Heart left ventricle (tissue), 16 donors: ENCODE data around the gene AFMID. TPM values are rescaled to one million over a fixed set of nuclear protein-coding genes. Genes with fewer than 3 reads are reported as not detected.

Source experiments
- ATAC-seq, 4 donors: fragments of 200-7000 bp; cut with Tn5 transposase; one replicate each; pipeline ENCODE4 v1.9.1; 2020 to 2022; ENCODE audit warnings: moderate library complexity in 4 of 4, mild to moderate bottlenecking in 3 of 4, moderate number of reproducible peaks in 1 of 4
- DNase-seq, 5 donors: peaks; one replicate each; pipeline ENCODE4 v3.0.0-alpha.2; 2020
- H3K27ac ChIP-seq, 12 donors: fragments of 200-600 bp; sonication (generic) in 4 of 12; one replicate each; pipeline versions ENCODE4 v1.5.0 to v1.8.0; 2016 to 2022; ENCODE audit warnings: mild to moderate bottlenecking in 2 of 12
- H3K27me3 ChIP-seq, 9 donors: fragments of 200-600 bp; sonication (generic) in 2 of 9; one replicate each; pipeline versions ENCODE4 v1.5.1 to v1.8.0; 2016 to 2022; ENCODE audit warnings: mild to moderate bottlenecking in 3 of 9
- H3K36me3 ChIP-seq, 9 donors: fragments of 200-600 bp; sonication (generic) in 2 of 9; one replicate each; pipeline versions ENCODE4 v1.5.0 to v1.8.0; 2018 to 2022; ENCODE audit warnings: mild to moderate bottlenecking in 2 of 9
- H3K4me1 ChIP-seq, 12 donors: fragments of 200-600 bp; sonication (generic) in 4 of 12; one replicate each; pipeline versions ENCODE4 v1.5.0 to v1.8.0; 2016 to 2022; ENCODE audit warnings: mild to moderate bottlenecking in 3 of 12
- H3K4me3 ChIP-seq, 12 donors: fragments of 200-600 bp; sonication (generic) in 4 of 12; one replicate each; pipeline versions ENCODE4 v1.5.0 to v1.8.0; 2017 to 2022; ENCODE audit warnings: mild to moderate bottlenecking in 9 of 12, moderate library complexity in 4 of 12
- H3K9me3 ChIP-seq, 12 donors: fragments of 200-600 bp; sonication (generic) in 4 of 12; one replicate each; pipeline versions ENCODE4 v1.5.0 to v1.8.0; 2016 to 2022; ENCODE audit warnings: mild to moderate bottlenecking in 1 of 12
- CTCF ChIP-seq, 12 donors: fragments of 200-600 bp; sonication (generic) in 4 of 12; IDR thresholded peaks; one replicate each; pipeline versions ENCODE4 v1.5.0 to v1.8.0; 2018 to 2022; ENCODE audit warnings: antibody characterized with exemption in 12 of 12, mild to moderate bottlenecking in 5 of 12
- POLR2A ChIP-seq, 2 donors: fragments of 450-650 bp; IDR thresholded peaks; one replicate each; pipeline ENCODE4 v1.6.1; 2017; ENCODE audit warnings: antibody characterized with exemption in 2 of 2, mild to moderate bottlenecking in 2 of 2, moderate library complexity in 2 of 2
- WGBS, 4 donors: extraction: QIAGEN DNeasy Blood & Tissue Kit in 2 of 4; methylation state at CpG; one replicate each; pipeline versions ENCODE4 v1.1.5 to v1.1.7; 2013 to 2018; 5-methylcytosine and 5-hydroxymethylcytosine counted together
- intact Hi-C, 10 donors: fragments of 100-400 bp; cut with DNase I; formaldehyde crosslinking; loops; one replicate each; pipeline versions ENCODE4 v1.11.1 to v1.14.2; 2022
- polyA plus RNA-seq, 2 donors: library from polyadenylated mRNA; stranded (reverse); fragments of 200-250 nt; gene quantifications; one replicate each; pipeline ENCODE4 v1.2.3, GENCODE V29; 2013
- total RNA-seq, 9 donors: library from RNA; depleted of rRNA in 2 of 9; stranded (reverse); fragments of >200 nt in 2 of 9; fragmentation: NEBNext Ultra II Directional in 3 of 9; extraction: Animal tissue kit (Norgen Biotek cat#: 25700) in 3 of 9; gene quantifications; one replicate each; pipeline versions ENCODE4 v1.1.0 to v1.2.4, GENCODE V29; 2016 to 2023
- donor health status: ischemic (EF 13 %, LVEDD 7.1; RV severe dilation, severe dysfunction).
- donor health status: healthy with polysubstance abuse.
- donor health status: DM: no; HTN: yes; CAD: no.
- donor health status: DM: no; HTN: no; CAD: no.
- donor health status: ischemic (EF 25% LVEDD 6.9; RV normal size, moderate dysfunction).
- donor health status: ischemic (EF 25% LVEDD 5.7; RV mildly dilated, moderate dysfunction).
- donor health status: healthy.
- donor health status: DM: yes; HTN: yes; CAD: no.
- donor health status: ischemic (EF 35%, LVEDD 5.7; RV mildly dilated, moderate dysfunction).
- donor health status: nonischemic (EF 11% LVEDD 7.7; RV severe dilation, severe dysfunction).
- donor health status: DM: yes; HTN: yes; CAD: no.
- donor health status: PGD.
- donor health status: ischemic (EF 29% LVEDD 5.4; RV normal size, mild dysfunction).
- donor health status: nonischemic (EF 23%, LVEDD 6.1; RV moderate dilation, normal function).

AFMID gene
- total and polyA plus RNA-seq, 11 donors, result 12.8 to 86.6 (median 30.2) TPM

- DNase-seq (peak; percentile 83 to 96 (median 91)), ATAC-seq (peak; percentile 80 to 89 (median 87))
- WGBS, 4 donors, result 37 to 47% (median 40%) methylated on average over 45 to 58 of the region's 58 CpGs
- peaks cover 11 to 67% (median 21%) of the 10 kb centered on the region in 12 donors for H3K4me1 ChIP-seq
- H3K36me3 ChIP-seq, result peaks cover 0 to 24% (median 0%) of the 10 kb centered on the region in 9 donors
- H3K9me3 ChIP-seq, result no peaks in the 10 kb centered on the region
- TF ChIP-seq CTCF (IDR thresholded peaks at IDR 0.05) (no peak), POLR2A (IDR thresholded peaks at IDR 0.05) (peak in 1 of 2 donors; percentile 27)
- peak overlapping the region in 1 of 12 donors; percentile 37 for H3K27ac ChIP-seq
- intact Hi-C loops, result no loop called here
- no peaks in the 10 kb centered on the region for H3K27me3 ChIP-seq
- H3K4me3 ChIP-seq, result peak overlapping the region in 2 of 12 donors; percentile 5 to 11
Observed at GRCh38 chr17:78140169-78141051, 46.8 kb upstream of the AFMID start.

- intact Hi-C loops, result no loop called here
- 84 to 92% (median 85%) methylated on average over 13 to 20 of the region's 20 CpGs for WGBS, 4 donors
- TF ChIP-seq POLR2A (IDR thresholded peaks at IDR 0.05) (no peak), CTCF (IDR thresholded peaks at IDR 0.05) (no peak)
- H3K4me1 ChIP-seq, result peaks cover 11 to 66% (median 30%) of the 10 kb centered on the region in 12 donors
- no peak overlapping the region for H3K4me3 ChIP-seq
- no peaks in the 10 kb centered on the region for H3K27me3 ChIP-seq
- H3K9me3 ChIP-seq, result no peaks in the 10 kb centered on the region
- no peak overlapping the region for H3K27ac ChIP-seq
- no peak for DNase-seq
- peaks cover 0 to 17% (median 0%) of the 10 kb centered on the region in 9 donors for H3K36me3 ChIP-seq
- no peak for ATAC-seq
Observed at GRCh38 chr17:78141437-78142118, 45.6 kb upstream of the AFMID start.

GRCh38 chr17:78142119-78142861 is 44.9 kb upstream of the AFMID start:
- ATAC-seq (no peak), DNase-seq (no peak)
- TF ChIP-seq CTCF (IDR thresholded peaks at IDR 0.05), result no peak
- TF ChIP-seq POLR2A (IDR thresholded peaks at IDR 0.05), result no peak
- H3K4me1 ChIP-seq, result peaks cover 11 to 59% (median 30%) of the 10 kb centered on the region in 12 donors
- peaks cover 0 to 17% (median 0%) of the 10 kb centered on the region in 9 donors for H3K36me3 ChIP-seq
- no peaks in the 10 kb centered on the region for H3K9me3 ChIP-seq
- WGBS, 4 donors, result 81 to 83% (median 82%) methylated on average over 14 to 16 of the region's 16 CpGs
- no peak overlapping the region for H3K27ac ChIP-seq
- H3K27me3 ChIP-seq, result no peaks in the 10 kb centered on the region
- no peak overlapping the region for H3K4me3 ChIP-seq
- intact Hi-C loops, result no loop called here
